ENCODE data around the gene HTR3B. TPM values are rescaled to one million over a fixed set of nuclear protein-coding genes. Genes with fewer than 3 reads are reported as not detected.
"Not testable (repeated sequence)": the region's sequence is repeated elsewhere in the genome, so short reads cannot be mapped to it uniquely, and the experiment has no call there.

The HTR3B gene
- total RNA-seq, 1 donor from 2014 or later: not detected

DNA sequence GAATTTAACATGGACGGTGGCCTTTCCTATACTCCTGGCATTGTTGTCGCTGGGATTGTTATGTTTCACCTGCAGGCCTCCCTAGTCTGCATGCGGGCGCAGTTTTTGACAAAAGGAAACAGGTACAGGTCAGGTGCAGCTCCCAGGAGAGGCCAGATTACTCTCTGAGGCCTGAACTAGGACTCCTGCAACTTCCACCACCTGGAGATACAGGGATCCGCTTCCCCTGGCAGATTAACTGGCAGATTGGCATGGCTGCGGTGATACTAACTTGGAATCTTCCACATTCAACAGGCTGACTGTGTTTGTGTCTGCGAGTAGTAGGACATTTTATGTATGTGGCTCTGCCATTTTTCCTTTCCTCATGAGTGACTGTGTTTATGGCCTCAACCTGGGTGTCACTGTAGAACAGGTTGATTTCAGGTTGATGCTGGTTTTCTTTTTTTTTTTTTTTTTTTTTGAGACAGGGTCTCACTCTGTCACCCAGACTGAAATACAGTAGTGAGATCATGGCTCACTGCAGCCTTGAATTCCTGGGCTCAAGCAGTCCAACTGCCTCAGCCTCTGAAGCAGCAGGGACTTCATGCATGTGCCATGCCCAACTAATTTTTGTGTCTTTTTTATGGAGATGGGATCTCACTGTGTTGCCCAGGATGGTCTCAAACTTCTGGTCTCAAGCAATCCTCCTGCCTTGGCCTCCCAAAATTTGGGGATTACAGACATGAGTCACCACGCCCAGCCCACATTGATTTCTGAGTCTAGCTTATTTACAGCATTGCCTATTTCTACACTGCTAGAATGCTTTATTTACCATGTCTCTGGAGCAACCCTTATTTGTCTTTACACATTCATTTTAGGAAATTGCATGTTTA lies 27.6 kb upstream of the HTR3B start:
- H3K36me3 ChIP-seq: no peaks in the 10 kb centered on the region
- no peak for TF ChIP-seq CTCF (IDR thresholded peaks at IDR 0.05; ENCODE audit: borderline replicate concordance)
- H3K9me3 ChIP-seq (replicated peaks): no peaks in the 10 kb centered on the region
- DNase-seq: no peak
- H3K27me3 ChIP-seq (ENCODE audit: low read depth): no peaks in the 10 kb centered on the region
- H3K27ac ChIP-seq (replicated peaks): no peak overlapping the region
- no peak overlapping the region for H3K4me3 ChIP-seq
- intact Hi-C loops (cut with micrococcal nuclease): no loop called here
- peaks cover 36% of the 10 kb centered on the region for H3K4me1 ChIP-seq

DNA sequence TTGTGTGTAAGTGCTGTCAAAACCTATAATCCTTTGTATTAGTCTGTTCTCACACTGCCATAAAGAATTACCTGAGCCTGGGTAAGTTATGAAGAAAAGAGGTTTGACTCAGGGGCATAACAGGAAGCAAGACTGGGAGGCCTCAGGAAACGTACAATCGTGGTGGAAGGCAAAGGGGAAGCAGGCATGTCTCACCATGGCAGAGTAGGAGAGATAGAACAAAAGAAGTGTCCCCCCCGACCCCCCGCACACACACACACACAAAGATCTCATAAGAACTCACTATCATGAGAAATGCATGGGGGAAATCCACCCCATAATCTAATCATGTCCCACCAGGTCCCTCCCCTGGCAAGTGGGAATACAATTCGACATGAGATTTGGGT lies 26.9 kb upstream of the HTR3B start:
- no peaks in the 10 kb centered on the region for H3K9me3 ChIP-seq (replicated peaks)
- intact Hi-C loops (cut with micrococcal nuclease): no loop called here

DNA sequence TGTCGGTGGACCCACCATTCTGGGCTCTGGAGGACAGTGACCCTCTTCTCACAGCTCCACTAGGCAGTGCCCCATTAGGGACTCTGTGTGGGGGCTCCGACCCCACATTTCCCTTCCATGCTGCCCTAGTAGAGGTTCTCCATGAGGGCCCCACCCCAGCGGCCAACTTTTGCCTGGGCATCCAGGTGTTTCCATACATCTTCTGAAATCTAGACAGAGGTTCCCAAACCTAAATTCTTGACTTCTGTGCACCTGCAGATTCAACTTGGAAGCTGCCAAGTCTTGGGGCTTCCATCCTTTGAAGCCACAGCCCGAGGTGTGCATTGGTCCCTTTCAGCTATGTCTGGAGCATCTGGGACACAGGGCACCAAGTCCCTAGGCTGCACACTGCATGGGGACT lies 25.1 kb upstream of the HTR3B start:
- DNase-seq; intact Hi-C loops (cut with micrococcal nuclease); H3K27ac ChIP-seq (replicated peaks); H3K9me3 ChIP-seq (replicated peaks); H3K27me3 ChIP-seq (ENCODE audit: low read depth); H3K4me3 ChIP-seq; H3K36me3 ChIP-seq: not testable (repeated sequence)
- peaks cover 14% of the 10 kb centered on the region for H3K4me1 ChIP-seq

More for the DNA sequence above, 26.9 kb upstream of the HTR3B start:
- no peak for DNase-seq
- H3K4me3 ChIP-seq: no peak overlapping the region
- H3K27me3 ChIP-seq (ENCODE audit: low read depth): no peaks in the 10 kb centered on the region
- H3K27ac ChIP-seq (replicated peaks): no peak overlapping the region
- H3K36me3 ChIP-seq: no peaks in the 10 kb centered on the region
- TF ChIP-seq CTCF (IDR thresholded peaks at IDR 0.05; ENCODE audit: borderline replicate concordance): no peak
- H3K4me1 ChIP-seq: peaks cover 30% of the 10 kb centered on the region

GRCh38 chr11:113880971-113881370 lies 23.6 kb upstream of the HTR3B start:
- DNase-seq: no peak
- no peak overlapping the region for H3K27ac ChIP-seq (replicated peaks)
- intact Hi-C loops (cut with micrococcal nuclease): no loop called here
- no peaks in the 10 kb centered on the region for H3K36me3 ChIP-seq
- TF ChIP-seq CTCF (IDR thresholded peaks at IDR 0.05; ENCODE audit: borderline replicate concordance): no peak
- H3K4me3 ChIP-seq: no peak overlapping the region
- peaks cover 4% of the 10 kb centered on the region for H3K4me1 ChIP-seq
- H3K9me3 ChIP-seq (replicated peaks): no peaks in the 10 kb centered on the region
- H3K27me3 ChIP-seq (ENCODE audit: low read depth): no peaks in the 10 kb centered on the region

DNA sequence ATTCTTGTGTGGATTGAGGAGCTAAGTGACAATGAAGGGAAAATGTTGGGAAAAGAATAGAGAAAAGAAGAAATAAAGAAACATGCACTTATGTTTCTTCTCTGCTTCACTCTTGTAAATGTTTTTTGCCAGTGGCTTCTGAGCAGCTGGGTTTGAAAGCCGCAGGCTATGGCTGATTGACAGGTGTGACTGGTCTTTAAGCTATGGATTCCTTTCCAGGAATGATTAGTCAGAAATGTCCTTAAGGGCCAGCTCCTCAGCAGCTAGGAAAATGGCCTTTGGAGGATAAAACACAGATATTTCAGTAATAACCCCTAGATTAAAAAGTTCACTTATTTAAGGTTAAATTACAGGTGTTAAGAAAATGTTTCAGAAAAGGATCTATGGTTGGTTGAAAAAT lies 22.7 kb upstream of the HTR3B start:
- Histone ChIP-seq H3K9me3 (replicated peaks) (no peaks in the 10 kb centered on the region), H3K27me3 (ENCODE audit: low read depth) (no peaks in the 10 kb centered on the region), H3K4me3 (no peak overlapping the region), H3K27ac (replicated peaks) (no peak overlapping the region), H3K36me3 (no peaks in the 10 kb centered on the region), H3K4me1 (no peaks in the 10 kb centered on the region)
- DNase-seq: no peak
- intact Hi-C loops (cut with micrococcal nuclease): no loop called here
- TF ChIP-seq CTCF (IDR thresholded peaks at IDR 0.05; ENCODE audit: borderline replicate concordance): no peak

DNA sequence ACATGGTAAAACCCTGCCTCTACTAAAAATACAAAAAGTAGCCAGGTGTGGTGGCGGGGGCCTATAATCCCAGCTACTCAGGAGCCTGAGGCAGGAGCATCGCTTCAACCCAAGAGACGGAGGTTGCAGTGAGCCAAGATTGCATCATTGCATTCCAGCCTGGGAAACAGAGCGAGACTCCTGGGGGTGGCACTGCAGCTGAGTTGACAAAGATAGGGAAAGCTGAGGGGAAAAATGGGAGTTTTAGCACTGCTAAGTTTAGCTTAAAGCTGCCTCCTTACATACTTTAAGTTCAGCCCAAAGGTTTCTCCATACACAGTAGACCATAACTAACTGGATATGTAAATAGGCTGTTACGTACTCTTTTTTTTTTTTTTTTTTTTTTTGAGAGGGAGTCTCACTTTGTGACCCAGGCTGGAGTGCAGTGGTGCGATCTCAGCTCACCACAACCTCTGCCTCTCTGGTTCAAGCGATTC lies 20.2 kb upstream of the HTR3B start:
- intact Hi-C loops (cut with micrococcal nuclease): no loop called here
- H3K36me3 ChIP-seq: no peaks in the 10 kb centered on the region
- H3K27me3 ChIP-seq (ENCODE audit: low read depth): no peaks in the 10 kb centered on the region
- no peak overlapping the region for H3K27ac ChIP-seq (replicated peaks)
- H3K4me1 ChIP-seq: no peaks in the 10 kb centered on the region
- H3K9me3 ChIP-seq (replicated peaks): no peaks in the 10 kb centered on the region
- no peak for TF ChIP-seq CTCF (IDR thresholded peaks at IDR 0.05; ENCODE audit: borderline replicate concordance)
- no peak for DNase-seq
- H3K4me3 ChIP-seq: no peak overlapping the region

Measured in left ventricle myocardium inferior (tissue), 1 donor.